Measurements from ENCODE around the gene KIF6.

KIF6 gene

DNA sequence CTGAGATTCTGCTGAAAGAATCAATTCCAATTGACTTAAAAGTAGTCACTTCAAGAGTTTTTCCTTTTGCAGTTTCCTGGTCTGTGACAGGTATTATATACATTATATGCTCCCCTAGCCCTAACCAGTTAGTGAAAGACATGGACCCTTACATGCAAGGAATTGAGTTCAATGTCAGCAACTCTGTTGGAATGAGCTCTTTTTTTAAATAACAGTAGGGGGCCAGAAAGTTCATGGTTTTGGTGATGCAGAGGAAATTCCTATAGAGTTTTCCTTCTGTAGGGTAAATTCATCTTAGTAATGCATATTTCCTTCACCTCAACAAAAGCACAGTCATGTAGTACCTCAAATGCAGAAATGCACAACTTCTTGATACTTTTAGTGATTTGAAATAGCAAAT is 172.2 kb downstream of the KIF6 start:
- H3K4me3 ChIP-seq (ENCODE audit: low read depth, low read length) = no peak overlapping the region
- TF ChIP-seq CTCF (IDR thresholded peaks at IDR 0.05; ENCODE audit: insufficient read depth, low read depth, low read length, missing control alignments) = no peak
- DNase-seq (ENCODE audit: low read depth) = no peak

GRCh38 chr6:39550191-39550590 is 175.0 kb downstream of the KIF6 start:
- TF ChIP-seq CTCF (IDR thresholded peaks at IDR 0.05; ENCODE audit: insufficient read depth, low read depth, low read length, missing control alignments) = no peak
- DNase-seq (ENCODE audit: low read depth) = no peak

GRCh38 chr6:39546731-39547130 is 178.5 kb downstream of the KIF6 start:
- TF ChIP-seq CTCF (IDR thresholded peaks at IDR 0.05; ENCODE audit: insufficient read depth, low read depth, low read length, missing control alignments) = no peak
- no peak for DNase-seq (ENCODE audit: low read depth)
- H3K4me3 ChIP-seq (ENCODE audit: low read depth, low read length) = no peak overlapping the region

More at GRCh38 chr6:39550191-39550590, 175.0 kb downstream of the KIF6 start:
- H3K4me3 ChIP-seq (ENCODE audit: low read depth, low read length) = no peak overlapping the region

DNA sequence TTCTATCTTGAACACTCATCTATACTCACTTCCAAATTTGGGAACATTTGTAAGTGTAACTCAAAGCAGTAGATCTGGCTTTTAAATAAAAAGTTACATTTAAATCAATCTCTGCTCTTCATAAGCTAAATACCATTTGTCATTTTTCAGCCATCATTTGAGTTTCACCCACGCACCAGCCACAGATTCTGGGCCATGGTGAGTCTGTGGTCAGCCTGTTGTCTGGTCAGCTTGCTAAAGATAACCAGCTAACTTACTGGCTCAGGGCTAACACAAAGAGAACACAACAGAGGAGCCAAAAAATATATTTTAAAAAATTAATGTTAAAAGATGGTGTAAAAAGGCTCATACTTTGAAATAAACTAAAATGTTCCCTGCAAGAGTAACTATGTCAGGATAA is 181.3 kb downstream of the KIF6 start:
- DNase-seq (ENCODE audit: low read depth) = no peak
- H3K4me3 ChIP-seq (ENCODE audit: low read depth, low read length) = no peak overlapping the region
- TF ChIP-seq CTCF (IDR thresholded peaks at IDR 0.05; ENCODE audit: insufficient read depth, low read depth, low read length, missing control alignments) = no peak

GRCh38 chr6:39543095-39543494 is 182.1 kb downstream of the KIF6 start:
- no peak for TF ChIP-seq CTCF (IDR thresholded peaks at IDR 0.05; ENCODE audit: insufficient read depth, low read depth, low read length, missing control alignments)
- no peak for DNase-seq (ENCODE audit: low read depth)
- no peak overlapping the region for H3K4me3 ChIP-seq (ENCODE audit: low read depth, low read length)

DNA sequence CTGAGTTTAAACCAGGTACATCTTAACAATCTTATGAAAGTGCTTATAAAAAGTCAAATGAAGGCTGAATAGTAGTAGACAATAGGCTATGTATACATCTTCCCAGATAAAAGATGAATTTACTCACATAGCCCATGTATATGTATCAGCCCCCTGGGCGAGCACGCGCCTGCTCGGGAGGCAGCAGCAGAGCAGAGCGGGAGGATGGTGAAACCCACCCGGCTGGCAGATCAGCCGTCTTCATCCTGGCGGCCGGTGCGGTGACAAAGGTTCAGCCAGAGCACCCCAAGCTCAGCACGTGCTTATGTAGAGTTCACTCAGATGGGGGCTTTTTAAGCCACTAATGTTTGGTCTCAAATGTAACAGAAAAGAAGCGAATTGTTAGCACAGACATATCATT is 184.8 kb downstream of the KIF6 start:
- no peak overlapping the region for H3K4me3 ChIP-seq (ENCODE audit: low read depth, low read length)
- no peak for TF ChIP-seq CTCF (IDR thresholded peaks at IDR 0.05; ENCODE audit: insufficient read depth, low read depth, low read length, missing control alignments)
- DNase-seq (ENCODE audit: low read depth) = no peak

DNA sequence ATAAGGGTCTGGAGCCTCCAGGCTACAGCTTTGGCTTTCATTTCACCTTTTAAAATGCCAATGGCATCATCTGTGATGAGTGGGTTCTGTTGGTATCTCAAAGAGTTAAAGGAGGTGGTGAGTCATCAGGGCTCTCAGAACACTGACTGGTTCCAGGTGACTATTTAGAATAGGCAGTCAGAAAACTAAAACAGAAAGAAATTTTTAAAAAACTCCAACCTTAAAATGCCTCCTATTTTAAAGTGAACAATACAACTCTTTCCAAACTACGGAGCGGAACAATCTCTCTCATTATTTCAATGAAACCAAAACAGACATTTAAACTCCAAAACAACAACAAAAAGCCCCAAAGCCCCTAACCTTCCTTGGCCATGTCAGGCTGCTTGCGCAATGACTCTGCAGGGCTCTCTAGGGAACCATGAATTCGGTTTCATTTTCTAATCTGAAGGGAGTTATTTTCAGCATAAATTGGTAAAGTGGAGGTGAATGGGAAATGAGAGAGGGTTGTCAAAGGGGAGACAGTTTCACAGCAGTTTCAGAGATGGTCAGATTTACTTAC is 194.9 kb downstream of the KIF6 start:
- TF ChIP-seq CTCF (IDR thresholded peaks at IDR 0.05; ENCODE audit: insufficient read depth, low read depth, low read length, missing control alignments) = no peak
- peak; percentile 88 for DNase-seq (ENCODE audit: low read depth)
- H3K4me3 ChIP-seq (ENCODE audit: low read depth, low read length) = peak overlapping the region; percentile 16; the same call in 1 of the 2 replicates
